Hepatocyte (in vitro differentiated cells): ENCODE data around the gene S100A2.

Source experiments
- EZH2phosphoT487 ChIP-seq: fragments of 200-600 bp; sonication (generic); IDR thresholded peaks from one replicate; pipeline ENCODE4 v1.6.1; 2018; ENCODE audit warnings: antibody characterized with exemption, mild to moderate bottlenecking, low read depth, moderate library complexity; ENCODE audit not compliant: unreplicated experiment, severe bottlenecking
- TF ChIP-seq, protein P1 (sequence below): fragments of 200-600 bp; sonication (generic); IDR thresholded peaks from 2 replicates; pipeline ENCODE4 v1.5.1; 2016; ENCODE audit warnings: antibody characterized with exemption, mild to moderate bottlenecking; ENCODE audit not compliant: poor library complexity

GRCh38 chr1:153520818-153521476 lies 44.7 kb downstream of the S100A2 start:
- TF ChIP-seq, protein P1, sequence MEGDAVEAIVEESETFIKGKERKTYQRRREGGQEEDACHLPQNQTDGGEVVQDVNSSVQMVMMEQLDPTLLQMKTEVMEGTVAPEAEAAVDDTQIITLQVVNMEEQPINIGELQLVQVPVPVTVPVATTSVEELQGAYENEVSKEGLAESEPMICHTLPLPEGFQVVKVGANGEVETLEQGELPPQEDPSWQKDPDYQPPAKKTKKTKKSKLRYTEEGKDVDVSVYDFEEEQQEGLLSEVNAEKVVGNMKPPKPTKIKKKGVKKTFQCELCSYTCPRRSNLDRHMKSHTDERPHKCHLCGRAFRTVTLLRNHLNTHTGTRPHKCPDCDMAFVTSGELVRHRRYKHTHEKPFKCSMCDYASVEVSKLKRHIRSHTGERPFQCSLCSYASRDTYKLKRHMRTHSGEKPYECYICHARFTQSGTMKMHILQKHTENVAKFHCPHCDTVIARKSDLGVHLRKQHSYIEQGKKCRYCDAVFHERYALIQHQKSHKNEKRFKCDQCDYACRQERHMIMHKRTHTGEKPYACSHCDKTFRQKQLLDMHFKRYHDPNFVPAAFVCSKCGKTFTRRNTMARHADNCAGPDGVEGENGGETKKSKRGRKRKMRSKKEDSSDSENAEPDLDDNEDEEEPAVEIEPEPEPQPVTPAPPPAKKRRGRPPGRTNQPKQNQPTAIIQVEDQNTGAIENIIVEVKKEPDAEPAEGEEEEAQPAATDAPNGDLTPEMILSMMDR = no peak
- TF ChIP-seq EZH2phosphoT487 = no peak
